GM12891 (cell line): ENCODE results near the gene SMYD3.

Source experiments
- PAX5 ChIP-seq: IDR thresholded peaks from 2 replicates; pipeline ENCODE4 v1.6.1; 2011; ENCODE audit warnings: low read length, moderate library complexity, mild to moderate bottlenecking; ENCODE audit not compliant: insufficient read depth, severe bottlenecking
- POLR2A ChIP-seq: IDR thresholded peaks from 2 replicates; pipeline ENCODE4 v1.6.1; 2011; ENCODE audit warnings: low read depth, low read length, control low read depth
- POLR2AphosphoS5 ChIP-seq: IDR thresholded peaks from 2 replicates; pipeline ENCODE4 v1.6.1; 2011; ENCODE audit warnings: low read depth, low read length, control low read depth
- SPI1 ChIP-seq: IDR thresholded peaks from 2 replicates; pipeline ENCODE4 v1.6.1; 2011; ENCODE audit warnings: low read depth, low read length, control low read depth

- TF ChIP-seq SPI1 (no peak), POLR2AphosphoS5 (no peak), PAX5 (no peak), POLR2A (no peak)
Observed at GRCh38 chr1:245863566-245864184, 643.4 kb downstream of the SMYD3 start.
